GM23338 (cell line): Measurements from ENCODE around the gene SRSF3.

ENCODE experiments used
- CTCF ChIP-seq, 2 experiments: fragments of 200-600 bp in 1 of 2; sonication (generic) in 1 of 2; conservative IDR thresholded peaks; 2 replicates each; pipeline versions ENCODE4 v1.5.1 to v1.6.1; 2016 to 2017; ENCODE audit warnings: antibody characterized with exemption in 2 of 2, low read depth in 2 of 2, mild to moderate bottlenecking in 2 of 2, moderate library complexity in 1 of 2
- TF ChIP-seq, protein P1 (sequence below): IDR thresholded peaks from 2 replicates; pipeline ENCODE4 v1.6.1; 2016; ENCODE audit warnings: antibody characterized with exemption

DNA sequence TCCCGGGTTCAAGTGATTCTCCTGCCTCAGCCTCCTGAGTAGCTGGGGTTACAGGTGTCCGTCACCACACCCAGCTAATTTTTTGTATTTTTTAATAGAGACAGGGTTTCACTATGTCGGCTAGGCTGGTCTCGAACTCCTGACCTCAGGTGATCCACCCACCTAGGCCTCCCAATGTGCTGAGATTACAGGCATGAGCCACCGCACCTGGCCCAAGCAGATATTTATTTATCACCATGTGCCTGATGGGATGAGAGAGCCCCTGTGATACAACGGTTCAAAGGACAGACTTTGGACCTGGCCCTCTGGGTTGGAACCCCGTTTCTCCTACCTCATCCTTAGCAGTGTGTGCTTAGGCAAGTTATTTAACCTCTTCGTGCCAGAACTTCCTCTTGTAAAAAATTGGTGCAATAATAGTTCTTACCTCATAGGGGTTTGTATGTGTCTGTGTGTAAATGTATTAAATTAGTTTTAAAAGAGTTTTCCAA is 27.7 kb upstream of the SRSF3 start:
- TF ChIP-seq, protein P1, sequence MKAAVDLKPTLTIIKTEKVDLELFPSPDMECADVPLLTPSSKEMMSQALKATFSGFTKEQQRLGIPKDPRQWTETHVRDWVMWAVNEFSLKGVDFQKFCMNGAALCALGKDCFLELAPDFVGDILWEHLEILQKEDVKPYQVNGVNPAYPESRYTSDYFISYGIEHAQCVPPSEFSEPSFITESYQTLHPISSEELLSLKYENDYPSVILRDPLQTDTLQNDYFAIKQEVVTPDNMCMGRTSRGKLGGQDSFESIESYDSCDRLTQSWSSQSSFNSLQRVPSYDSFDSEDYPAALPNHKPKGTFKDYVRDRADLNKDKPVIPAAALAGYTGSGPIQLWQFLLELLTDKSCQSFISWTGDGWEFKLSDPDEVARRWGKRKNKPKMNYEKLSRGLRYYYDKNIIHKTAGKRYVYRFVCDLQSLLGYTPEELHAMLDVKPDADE = no peak
- TF ChIP-seq CTCF (conservative IDR thresholded peaks at IDR 0.05; ENCODE audit: low read depth in 2 of 2) = no peak
